Fibroblast of the aortic adventitia (primary cell): ENCODE measurements around the gene RASL11A. TPM values are rescaled to one million over a fixed set of nuclear protein-coding genes. Genes with fewer than 3 reads are reported as not detected.

ENCODE experiments used
- DNase-seq: peaks from one replicate; pipeline ENCODE4 v3.0.0-alpha.2; 2010; ENCODE audit warnings: low read depth
- H3K4me3 ChIP-seq: 2 replicates; pipeline ENCODE4 v1.5.1; 2011; ENCODE audit warnings: low read depth, mild to moderate bottlenecking, control low read depth, low read length, moderate library complexity
- CTCF ChIP-seq: IDR thresholded peaks from 2 replicates; pipeline ENCODE4 v1.5.1; 2011; ENCODE audit warnings: mild to moderate bottlenecking, low read length, control low read depth, inconsistent platforms; ENCODE audit not compliant: insufficient read depth
- total RNA-seq: library from RNA; depleted of rRNA; stranded (reverse); fragments of >200 nt; gene quantifications from 2 replicates; pipeline ENCODE4 v1.2.3, GENCODE V29; 2012; ENCODE audit warnings: low replicate concordance

RASL11A gene
- total RNA-seq, 1 donor: 13.3 TPM

- DNase-seq: no peak
- H3K4me3 ChIP-seq: no peak overlapping the region
- TF ChIP-seq CTCF: no peak
These were observed 12.9 kb upstream of the RASL11A start for GRCh38 chr13:27257648-27258253.

GRCh38 chr13:27258637-27259386 lies 11.8 kb upstream of the RASL11A start:
- H3K4me3 ChIP-seq: no peak overlapping the region
- DNase-seq: no peak
- TF ChIP-seq CTCF: no peak

- no peak overlapping the region for H3K4me3 ChIP-seq
- TF ChIP-seq CTCF: no peak
- DNase-seq: no peak
These were observed 10.8 kb upstream of the RASL11A start for GRCh38 chr13:27259831-27260230.

GRCh38 chr13:27261396-27261795 lies 9.2 kb upstream of the RASL11A start:
- TF ChIP-seq CTCF: no peak
- no peak for DNase-seq

GRCh38 chr13:27263438-27263837 lies 7.2 kb upstream of the RASL11A start:
- H3K4me3 ChIP-seq: no peak overlapping the region
- DNase-seq: no peak
- no peak for TF ChIP-seq CTCF

More at GRCh38 chr13:27261396-27261795, 9.2 kb upstream of the RASL11A start:
- H3K4me3 ChIP-seq: no peak overlapping the region

GRCh38 chr13:27264181-27264580 lies 6.4 kb upstream of the RASL11A start:
- no peak for TF ChIP-seq CTCF
- peak; percentile 64 for DNase-seq
- H3K4me3 ChIP-seq: no peak overlapping the region
